Cardiac fibroblast (primary cell): ENCODE data around the gene ADAM12.

Source experiments
- DNase-seq, 2 donors: peaks; one replicate each; pipeline versions ENCODE4 v3.0.0 to v3.0.0-alpha.2; 2010; ENCODE audit warnings: low read depth in 2 of 2
- H3K4me3 ChIP-seq, 2 donors: replicated peaks in 1 of 2; 1 replicate in 1 of 2; 2 replicates in 1 of 2; pipeline ENCODE4 v1.5.1; 2011; ENCODE audit warnings: low read depth in 2 of 2, low read length in 2 of 2, mild to moderate bottlenecking in 2 of 2, moderate library complexity in 1 of 2
- CTCF ChIP-seq: IDR thresholded peaks from one replicate; pipeline ENCODE4 v1.5.1; 2011; ENCODE audit warnings: low read depth, mild to moderate bottlenecking, low read length, inconsistent platforms

Gene ADAM12

DNA sequence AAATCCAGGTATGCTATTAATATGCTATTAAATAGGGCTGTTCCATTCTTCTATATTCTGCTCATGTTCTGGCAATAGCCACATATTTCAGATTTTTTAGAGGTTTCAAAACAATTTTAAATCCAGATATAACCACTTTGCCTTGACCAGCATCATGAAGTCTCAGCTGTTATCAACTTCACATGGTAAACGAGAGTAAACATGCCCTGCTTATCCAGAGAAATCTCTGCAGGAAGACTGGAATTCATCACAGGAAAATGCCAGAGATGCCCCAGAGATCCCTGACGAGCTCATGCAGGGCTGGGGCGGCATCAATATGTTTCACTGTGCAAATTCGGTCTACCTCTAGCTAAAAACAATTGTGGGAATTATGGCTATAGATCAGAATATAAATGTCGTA lies 365.4 kb downstream of the ADAM12 start:
- H3K4me3 ChIP-seq = no peak overlapping the region
- TF ChIP-seq CTCF = no peak
- DNase-seq = no peak

DNA sequence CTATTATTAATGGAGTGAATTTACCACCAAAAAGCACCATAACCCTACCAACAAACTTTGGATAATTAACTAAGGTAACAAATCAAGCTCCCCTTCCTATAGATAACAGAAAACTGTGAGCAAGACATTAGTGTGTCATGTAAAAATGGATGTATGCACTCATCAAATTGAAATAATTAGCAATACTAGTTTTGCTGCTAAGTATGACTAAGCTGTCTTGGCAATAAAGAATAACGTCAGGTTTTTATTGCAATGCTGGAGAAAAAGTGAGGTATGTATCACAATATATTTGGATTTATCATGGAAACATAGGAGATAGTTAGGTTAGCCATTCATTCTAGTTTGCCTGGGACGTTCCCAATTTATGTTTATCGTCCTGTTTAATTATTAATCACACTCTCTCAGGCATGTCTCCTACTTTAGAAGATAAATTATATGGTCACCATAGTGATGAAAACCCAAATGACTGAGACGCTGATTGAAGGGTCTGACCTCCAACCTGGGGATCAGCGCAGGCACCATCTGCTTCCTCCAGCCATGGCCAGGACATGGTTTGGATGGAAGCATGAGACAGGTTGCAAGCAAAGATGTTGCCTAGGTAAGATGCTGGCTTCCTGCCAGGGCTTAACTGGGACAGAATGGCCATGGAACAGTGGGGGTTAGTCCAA lies 366.3 kb downstream of the ADAM12 start:
- no peak for DNase-seq
- TF ChIP-seq CTCF = no peak
- H3K4me3 ChIP-seq = no peak overlapping the region

- peak; percentile 48 to 71 for DNase-seq
- no peak for TF ChIP-seq CTCF
- H3K4me3 ChIP-seq = no peak overlapping the region
These were observed 370.2 kb downstream of the ADAM12 start for GRCh38 chr10:126017961-126018560.

DNA sequence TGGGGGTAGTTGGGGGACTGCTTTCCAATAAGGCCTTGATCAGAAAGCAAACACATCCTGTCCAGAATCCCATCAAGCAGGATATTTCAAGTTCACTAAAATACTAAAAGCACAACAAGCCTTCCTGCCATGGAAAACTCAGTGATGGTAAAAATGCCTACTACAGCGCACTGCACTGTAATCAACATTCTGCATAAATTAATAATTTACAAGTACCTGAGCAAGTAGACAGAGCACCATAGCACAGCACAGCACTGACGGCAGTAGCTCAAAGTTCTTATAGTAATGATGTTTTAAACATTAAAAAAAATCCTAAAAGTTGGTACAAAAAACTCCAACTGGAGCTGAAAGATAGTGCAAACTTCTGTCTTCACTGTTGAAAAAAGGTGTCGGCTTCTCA lies 371.4 kb downstream of the ADAM12 start:
- no peak overlapping the region for H3K4me3 ChIP-seq
- DNase-seq = no peak
- TF ChIP-seq CTCF = no peak

- TF ChIP-seq CTCF = no peak
- no peak overlapping the region for H3K4me3 ChIP-seq
- DNase-seq = no peak
These were observed 372.0 kb downstream of the ADAM12 start for GRCh38 chr10:126016156-126016805.

DNA sequence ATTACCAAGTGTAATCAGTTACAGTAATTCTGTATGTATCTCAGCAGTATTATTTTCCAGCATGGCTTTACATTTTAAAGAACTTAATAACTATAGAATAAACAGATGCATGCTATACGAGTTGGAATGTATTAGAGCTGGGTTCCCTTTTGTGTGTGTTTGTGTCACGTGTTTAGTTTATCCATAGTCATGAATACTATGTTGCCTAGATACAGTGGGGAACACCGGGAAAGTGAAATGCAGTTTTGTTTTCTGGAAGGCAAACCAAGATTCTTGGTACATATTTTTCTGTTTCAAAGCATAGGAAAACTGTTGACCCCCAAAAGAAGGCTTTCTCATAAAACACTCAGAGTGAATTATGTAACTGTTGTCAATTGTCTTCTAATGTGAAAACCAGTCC lies 372.9 kb downstream of the ADAM12 start:
- no peak for DNase-seq
- no peak overlapping the region for H3K4me3 ChIP-seq
- no peak for TF ChIP-seq CTCF
